Body of pancreas (tissue), 4 donors: ENCODE data around the gene PCSK5. TPM values are rescaled to one million over a fixed set of nuclear protein-coding genes. Genes with fewer than 3 reads are reported as not detected.

ENCODE experiments used
- ATAC-seq: fragments of 150-250 bp; one replicate; pipeline ENCODE4 v1.9.1; 2016
- DNase-seq, 4 donors: peaks; one replicate each; pipeline ENCODE4 v3.0.0-alpha.2; 2019
- H3K27ac ChIP-seq, 4 donors: fragments of 200-600 bp; sonication (generic); 1 replicate in 3 of 4; 2 replicates in 1 of 4; pipeline versions ENCODE4 v1.5.1 to v1.6.1; 2016 to 2019; ENCODE audit warnings: mild to moderate bottlenecking in 1 of 4, mixed read lengths in 1 of 4, moderate library complexity in 1 of 4
- H3K27me3 ChIP-seq, 2 donors: fragments of 200-600 bp; sonication (generic); one replicate each; pipeline ENCODE4 v1.6.0; 2016; ENCODE audit warnings: mild to moderate bottlenecking in 1 of 2
- H3K36me3 ChIP-seq, 2 donors: fragments of 200-600 bp; sonication (generic); replicated peaks in 1 of 2; 2 replicates each; pipeline ENCODE4 v1.5.1; 2016; ENCODE audit warnings: low read depth in 2 of 2; ENCODE audit not compliant: insufficient read depth in 1 of 2
- H3K4me1 ChIP-seq: fragments of 200-600 bp; sonication (generic); one replicate; pipeline ENCODE4 v1.6.0; 2016
- H3K4me3 ChIP-seq, 2 donors: fragments of 200-600 bp; sonication (generic); 1 replicate in 1 of 2; 2 replicates in 1 of 2; pipeline ENCODE4 v1.5.1; 2016 to 2019
- H3K9me3 ChIP-seq, 3 donors: fragments of 200-600 bp; sonication (generic); 1 replicate in 2 of 3; 2 replicates in 1 of 3; pipeline ENCODE4 v1.5.1; 2016
- POLR2A ChIP-seq, 3 donors: fragments of 450-650 bp; IDR thresholded peaks; one replicate each; pipeline ENCODE4 v1.6.1; 2016; ENCODE audit warnings: antibody characterized with exemption in 3 of 3, mild to moderate bottlenecking in 2 of 3
- WGBS, 2 donors: methylation state at CpG; one replicate each; pipeline ENCODE4 v1.1.5; 2017; 5-methylcytosine and 5-hydroxymethylcytosine counted together
- intact Hi-C: fragments of 100-400 bp; cut with DNase I; formaldehyde crosslinking; loops from one replicate; pipeline ENCODE4 v1.15.1; 2023
- total RNA-seq, 2 donors: library from RNA; depleted of rRNA; stranded (reverse); fragments of >200 nt; gene quantifications; one replicate each; pipeline ENCODE4 v1.1.0, GENCODE V29; 2016
- TF ChIP-seq, protein P1 (sequence below), 7 experiments: fragments of 450-650 bp in 4 of 7; fragments of 200-600 bp in 3 of 7; sonication (generic) in 3 of 7; IDR thresholded peaks; one replicate each; pipeline ENCODE4 v1.5.1; 2016 to 2019; ENCODE audit warnings: antibody characterized with exemption in 7 of 7

Gene PCSK5
- total RNA-seq, 2 donors from 2014 or later = 11.2 to 12.2 TPM

DNA sequence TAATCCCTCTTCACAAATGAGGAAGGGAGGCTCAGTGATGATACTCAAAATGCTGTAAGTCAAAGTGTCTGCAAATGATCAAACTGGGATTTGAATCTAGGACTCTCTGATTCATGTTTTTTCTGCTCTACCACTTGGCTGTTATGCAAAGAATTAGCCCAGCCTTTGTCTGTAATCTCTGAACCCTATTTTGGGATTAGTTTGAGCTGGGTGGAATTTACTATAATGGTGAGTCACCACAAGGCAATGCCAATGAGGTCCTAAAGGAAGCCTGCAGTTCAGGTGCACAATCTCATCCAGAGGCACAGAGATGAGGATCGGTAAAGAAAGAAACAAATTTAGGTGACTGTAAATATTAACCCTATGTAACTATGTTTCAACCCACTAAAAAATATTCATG is 474.6 kb downstream of the PCSK5 start:
- no peak for TF ChIP-seq POLR2A (IDR thresholded peaks at IDR 0.05)
- TF ChIP-seq, protein P1, sequence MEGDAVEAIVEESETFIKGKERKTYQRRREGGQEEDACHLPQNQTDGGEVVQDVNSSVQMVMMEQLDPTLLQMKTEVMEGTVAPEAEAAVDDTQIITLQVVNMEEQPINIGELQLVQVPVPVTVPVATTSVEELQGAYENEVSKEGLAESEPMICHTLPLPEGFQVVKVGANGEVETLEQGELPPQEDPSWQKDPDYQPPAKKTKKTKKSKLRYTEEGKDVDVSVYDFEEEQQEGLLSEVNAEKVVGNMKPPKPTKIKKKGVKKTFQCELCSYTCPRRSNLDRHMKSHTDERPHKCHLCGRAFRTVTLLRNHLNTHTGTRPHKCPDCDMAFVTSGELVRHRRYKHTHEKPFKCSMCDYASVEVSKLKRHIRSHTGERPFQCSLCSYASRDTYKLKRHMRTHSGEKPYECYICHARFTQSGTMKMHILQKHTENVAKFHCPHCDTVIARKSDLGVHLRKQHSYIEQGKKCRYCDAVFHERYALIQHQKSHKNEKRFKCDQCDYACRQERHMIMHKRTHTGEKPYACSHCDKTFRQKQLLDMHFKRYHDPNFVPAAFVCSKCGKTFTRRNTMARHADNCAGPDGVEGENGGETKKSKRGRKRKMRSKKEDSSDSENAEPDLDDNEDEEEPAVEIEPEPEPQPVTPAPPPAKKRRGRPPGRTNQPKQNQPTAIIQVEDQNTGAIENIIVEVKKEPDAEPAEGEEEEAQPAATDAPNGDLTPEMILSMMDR (IDR thresholded peaks at IDR 0.05) = no peak
- H3K27ac ChIP-seq = no peak overlapping the region
- peaks cover 18% of the 10 kb centered on the region for H3K4me1 ChIP-seq
- DNase-seq (no peak), ATAC-seq (no peak)
- H3K9me3 ChIP-seq = no peaks in the 10 kb centered on the region
- 19 to 33% methylated on average over 1 of the region's 1 CpG for WGBS, 2 donors
- no peaks in the 10 kb centered on the region for H3K36me3 ChIP-seq
- no peaks in the 10 kb centered on the region for H3K27me3 ChIP-seq
- no peak overlapping the region for H3K4me3 ChIP-seq
- intact Hi-C loops = no loop called here

DNA sequence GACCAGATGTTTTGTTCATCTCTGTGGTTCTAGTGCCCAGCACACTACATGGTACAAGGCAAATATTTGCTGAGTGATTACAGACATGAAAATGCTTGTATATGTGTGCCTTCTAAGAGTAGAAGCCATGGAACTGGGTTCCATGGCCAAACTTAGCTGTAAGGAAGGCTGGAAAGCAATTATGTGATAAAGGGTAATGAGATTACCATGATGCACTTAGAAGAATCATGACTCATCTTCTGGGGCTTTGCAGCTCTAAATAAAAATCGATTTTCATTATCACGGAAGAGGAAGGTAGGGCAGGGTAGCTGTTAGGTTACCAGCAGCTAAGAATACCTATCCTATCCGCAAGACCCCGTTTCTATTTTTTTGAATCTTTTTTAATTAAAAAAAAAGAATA is 475.8 kb downstream of the PCSK5 start:
- no peaks in the 10 kb centered on the region for H3K36me3 ChIP-seq
- H3K9me3 ChIP-seq = no peaks in the 10 kb centered on the region
- DNase-seq (no peak), ATAC-seq (no peak)
- no peak overlapping the region for H3K4me3 ChIP-seq
- intact Hi-C loops = no loop called here
- 78 to 80% methylated on average over 4 of the region's 4 CpGs for WGBS, 2 donors
- TF ChIP-seq POLR2A (IDR thresholded peaks at IDR 0.05) = no peak
- TF ChIP-seq, protein P1 (IDR thresholded peaks at IDR 0.05) = no peak
- no peak overlapping the region for H3K27ac ChIP-seq
- H3K27me3 ChIP-seq = no peaks in the 10 kb centered on the region
- H3K4me1 ChIP-seq = peaks cover 29% of the 10 kb centered on the region

DNA sequence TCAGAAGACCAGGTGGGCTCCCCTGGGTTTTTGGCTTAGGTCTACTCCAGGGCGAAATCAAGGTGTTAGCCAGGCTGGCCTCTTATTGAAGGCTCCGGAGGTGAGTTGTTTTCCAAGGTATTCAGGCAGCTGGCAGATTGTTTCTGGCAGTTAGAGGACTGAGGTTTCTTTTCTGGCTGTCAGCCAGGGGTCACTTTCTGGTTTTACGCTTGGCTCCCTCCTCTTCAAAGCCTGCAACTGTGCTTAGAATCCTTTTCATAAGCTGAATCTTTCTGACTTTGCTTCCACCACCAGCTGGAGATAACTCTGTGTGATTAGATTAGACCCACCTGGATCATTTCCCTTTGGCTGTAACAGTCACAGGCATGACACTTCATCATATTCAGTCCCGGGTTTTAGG is 479.1 kb downstream of the PCSK5 start:
- TF ChIP-seq, protein P1 (IDR thresholded peaks at IDR 0.05) = no peak
- no peak for TF ChIP-seq POLR2A (IDR thresholded peaks at IDR 0.05)
- Histone ChIP-seq H3K27ac (peak overlapping the region; percentile 68 to 79 (median 74)), H3K9me3 (no peaks in the 10 kb centered on the region), H3K27me3 (no peaks in the 10 kb centered on the region), H3K4me1 (peaks cover 58% of the 10 kb centered on the region), H3K4me3 (no peak overlapping the region), H3K36me3 (no peaks in the 10 kb centered on the region)
- intact Hi-C loops = no loop called here
- WGBS, 2 donors = 4 to 11% methylated on average over 4 of the region's 4 CpGs
- DNase-seq = peak; percentile 80 to 85 (median 84)
- peak; percentile 54 for ATAC-seq

DNA sequence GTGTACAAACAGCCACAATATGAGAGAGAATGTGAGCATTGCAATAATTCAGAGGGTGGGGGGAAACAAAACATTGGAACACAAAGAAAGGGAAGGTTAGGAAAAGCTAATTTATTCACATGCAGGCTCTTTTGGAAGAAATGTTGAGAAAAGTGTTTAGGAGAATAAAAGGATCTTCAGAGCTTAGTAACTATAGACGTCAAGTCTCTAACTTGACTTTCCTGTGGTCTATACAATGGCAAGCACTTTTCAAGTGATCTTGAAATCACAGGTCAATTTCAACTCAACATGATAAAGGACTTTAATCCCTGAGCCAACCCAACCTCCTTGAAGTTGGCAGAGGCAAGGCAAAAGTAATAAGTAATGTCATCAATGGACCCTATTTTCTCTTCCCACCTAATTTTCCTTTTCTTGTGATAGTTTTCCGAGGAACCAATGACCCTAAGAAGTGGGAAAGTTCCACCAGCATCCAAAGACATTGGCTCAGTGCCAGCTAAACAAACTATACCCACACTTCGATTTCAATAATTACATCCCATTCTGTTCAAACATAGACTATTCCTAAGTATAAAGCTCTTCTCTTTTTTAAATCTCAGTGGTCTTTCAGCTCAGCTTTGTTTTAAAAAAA is 480.0 kb downstream of the PCSK5 start:
- Histone ChIP-seq H3K4me1 (peaks cover 67% of the 10 kb centered on the region), H3K9me3 (no peaks in the 10 kb centered on the region), H3K27me3 (no peaks in the 10 kb centered on the region), H3K27ac (peak overlapping the region in 3 of 4 donors; percentile 74 to 79 (median 75)), H3K4me3 (no peak overlapping the region), H3K36me3 (no peaks in the 10 kb centered on the region)
- no peak for DNase-seq
- TF ChIP-seq, protein P1 (IDR thresholded peaks at IDR 0.05) = no peak
- no peak for TF ChIP-seq POLR2A (IDR thresholded peaks at IDR 0.05)
- 41 to 47% methylated on average over 3 of the region's 3 CpGs for WGBS, 2 donors
- intact Hi-C loops = no loop called here
- ATAC-seq = no peak

DNA sequence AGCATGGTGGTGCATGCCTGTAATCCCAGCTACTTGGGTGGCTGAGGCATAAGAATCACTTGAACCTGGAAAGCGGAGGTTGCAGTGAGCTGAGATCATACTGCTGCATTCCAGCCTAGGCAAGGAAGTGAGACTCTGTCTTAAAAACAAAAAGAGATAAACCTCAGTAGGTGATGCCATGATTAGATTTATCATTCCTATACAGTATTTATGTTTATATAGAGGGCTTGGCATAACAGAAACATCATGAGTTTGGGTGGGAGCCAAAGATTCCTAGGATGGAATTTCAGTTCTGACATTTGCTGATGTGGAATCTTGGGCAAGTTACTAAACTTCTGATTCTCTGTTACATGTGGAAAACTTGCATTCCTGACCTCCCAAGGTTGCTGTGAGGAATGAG is 481.4 kb downstream of the PCSK5 start:
- H3K4me1 ChIP-seq = peaks cover 70% of the 10 kb centered on the region
- intact Hi-C loops = no loop called here
- H3K4me3 ChIP-seq = no peak overlapping the region
- peak overlapping the region; percentile 48 to 86 (median 74) for H3K27ac ChIP-seq
- no peaks in the 10 kb centered on the region for H3K36me3 ChIP-seq
- ATAC-seq (no peak), DNase-seq (no peak)
- H3K27me3 ChIP-seq = no peaks in the 10 kb centered on the region
- 82 to 89% methylated on average over 1 of the region's 1 CpG for WGBS, 2 donors
- no peaks in the 10 kb centered on the region for H3K9me3 ChIP-seq
- TF ChIP-seq POLR2A (IDR thresholded peaks at IDR 0.05) = no peak
- TF ChIP-seq, protein P1 (IDR thresholded peaks at IDR 0.05) = no peak
